GM19193 (cell line): Measurements from ENCODE around the gene MBOAT7.
A peak's percentile ranks its signal among the peaks of the same experiment; 100 is the strongest.

Source experiments
- POLR2A ChIP-seq: IDR thresholded peaks from 4 replicates; pipeline ENCODE4 v1.6.1; 2011; ENCODE audit not compliant: insufficient read depth, insufficient read length; ENCODE audit errors: extremely low read depth

The MBOAT7 gene

GRCh38 chr19:54189735-54190502 is 539 bp upstream of the MBOAT7 start:
- peak; percentile 77 for TF ChIP-seq POLR2A

DNA sequence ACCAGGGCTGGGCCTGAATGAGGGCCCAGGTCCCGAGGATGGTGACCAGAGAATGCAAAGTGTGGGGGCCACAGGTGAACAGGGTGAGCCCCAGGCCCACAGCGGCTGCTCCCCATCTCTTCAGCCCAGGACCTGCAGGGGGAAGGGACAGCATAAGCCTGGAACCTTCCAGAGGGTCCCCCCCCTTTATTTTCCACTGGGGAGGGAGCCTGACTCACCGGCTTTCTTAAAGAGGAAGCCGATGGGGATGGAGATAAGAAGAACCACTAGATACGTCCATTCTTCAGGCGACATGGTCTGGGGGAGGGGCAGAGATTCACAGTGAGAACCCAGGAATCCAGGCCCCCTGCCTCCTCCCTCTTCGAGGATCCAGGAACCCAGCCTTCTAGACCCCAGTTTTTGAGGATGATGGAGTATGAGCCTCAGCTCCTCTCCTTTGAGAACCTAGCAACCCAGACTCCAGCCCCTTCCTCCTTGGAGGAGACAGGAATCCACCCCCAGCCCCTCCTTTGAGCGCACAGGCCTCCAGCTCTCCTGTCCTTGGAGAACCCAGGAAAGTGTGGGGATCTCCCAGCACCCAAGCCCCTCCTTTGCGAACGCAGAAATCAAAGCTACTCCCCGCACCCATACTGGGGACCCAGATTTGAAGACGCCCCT is 1.0 kb downstream of the MBOAT7 start:
- no peak for TF ChIP-seq POLR2A

DNA sequence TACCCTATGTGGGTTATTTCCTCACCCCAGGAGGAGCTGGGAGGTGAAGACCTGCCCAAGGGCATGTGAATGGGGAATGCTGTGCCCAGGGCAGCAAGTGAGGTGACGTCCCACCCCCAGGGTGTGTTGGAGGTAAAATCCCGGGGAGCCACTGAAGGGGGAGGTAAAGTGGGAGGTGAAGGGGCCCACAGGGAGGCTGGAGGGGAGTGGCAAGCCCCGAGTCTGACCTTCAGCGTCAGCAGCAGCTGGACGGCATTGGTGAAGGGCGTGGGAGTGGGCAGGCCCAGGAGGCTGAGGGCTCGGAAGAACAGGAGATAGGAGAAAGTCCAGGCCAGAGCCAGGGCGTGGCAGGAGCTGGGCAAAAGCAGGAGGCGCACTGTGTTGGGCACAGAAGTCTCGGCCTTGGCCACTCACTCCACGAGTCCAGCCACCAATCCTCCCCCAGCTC is 2.4 kb downstream of the MBOAT7 start:
- TF ChIP-seq POLR2A = no peak

- no peak for TF ChIP-seq POLR2A
Observed at GRCh38 chr19:54186351-54186750, 3.0 kb downstream of the MBOAT7 start.

DNA sequence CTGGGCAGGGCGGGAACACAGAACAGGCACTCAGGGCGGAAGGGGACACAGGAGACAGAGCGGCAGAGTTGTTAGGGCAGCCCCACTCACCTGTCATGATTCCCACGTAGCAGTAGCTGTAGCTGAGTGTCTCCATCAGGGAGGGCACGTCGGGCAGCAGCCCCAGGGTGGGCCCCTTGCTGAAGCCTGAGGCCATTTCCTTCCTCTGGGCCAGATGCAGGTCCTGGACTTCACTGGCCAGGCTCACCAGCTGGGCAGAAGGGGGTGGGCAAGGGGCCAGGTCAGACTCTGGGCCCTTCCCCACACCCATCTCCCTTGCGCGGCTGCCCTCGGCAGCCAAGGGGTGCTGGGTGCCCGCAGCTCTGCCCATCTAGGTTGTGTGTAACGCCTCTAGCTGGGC is 5.9 kb downstream of the MBOAT7 start:
- TF ChIP-seq POLR2A = no peak

DNA sequence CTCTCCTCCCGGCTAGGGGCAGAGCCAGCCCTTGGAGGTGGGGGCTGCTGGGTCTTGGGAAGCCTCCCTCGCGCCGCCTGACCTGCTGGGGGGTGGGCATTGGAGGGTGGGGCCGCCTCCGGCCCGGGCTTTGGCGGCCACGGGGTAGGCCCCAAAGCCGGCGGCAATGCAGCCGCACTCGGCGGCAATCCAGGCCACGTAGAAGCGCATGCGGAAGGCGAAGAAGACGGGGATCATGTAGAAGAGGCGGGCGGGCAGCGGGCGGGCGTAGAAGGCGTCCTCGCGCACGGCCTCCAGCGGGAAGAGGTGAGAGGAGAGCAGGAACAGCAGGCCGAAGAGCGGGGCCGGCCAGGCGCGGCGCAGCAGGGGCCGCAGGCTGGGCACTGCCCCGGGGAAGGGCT is 8.7 kb downstream of the MBOAT7 start:
- no peak for TF ChIP-seq POLR2A

- TF ChIP-seq POLR2A = no peak
Observed at GRCh38 chr19:54179921-54180461, 9.4 kb downstream of the MBOAT7 start.

GRCh38 chr19:54179262-54179852 is 10.0 kb downstream of the MBOAT7 start:
- no peak for TF ChIP-seq POLR2A

GRCh38 chr19:54178581-54179261 is 10.7 kb downstream of the MBOAT7 start:
- no peak for TF ChIP-seq POLR2A

DNA sequence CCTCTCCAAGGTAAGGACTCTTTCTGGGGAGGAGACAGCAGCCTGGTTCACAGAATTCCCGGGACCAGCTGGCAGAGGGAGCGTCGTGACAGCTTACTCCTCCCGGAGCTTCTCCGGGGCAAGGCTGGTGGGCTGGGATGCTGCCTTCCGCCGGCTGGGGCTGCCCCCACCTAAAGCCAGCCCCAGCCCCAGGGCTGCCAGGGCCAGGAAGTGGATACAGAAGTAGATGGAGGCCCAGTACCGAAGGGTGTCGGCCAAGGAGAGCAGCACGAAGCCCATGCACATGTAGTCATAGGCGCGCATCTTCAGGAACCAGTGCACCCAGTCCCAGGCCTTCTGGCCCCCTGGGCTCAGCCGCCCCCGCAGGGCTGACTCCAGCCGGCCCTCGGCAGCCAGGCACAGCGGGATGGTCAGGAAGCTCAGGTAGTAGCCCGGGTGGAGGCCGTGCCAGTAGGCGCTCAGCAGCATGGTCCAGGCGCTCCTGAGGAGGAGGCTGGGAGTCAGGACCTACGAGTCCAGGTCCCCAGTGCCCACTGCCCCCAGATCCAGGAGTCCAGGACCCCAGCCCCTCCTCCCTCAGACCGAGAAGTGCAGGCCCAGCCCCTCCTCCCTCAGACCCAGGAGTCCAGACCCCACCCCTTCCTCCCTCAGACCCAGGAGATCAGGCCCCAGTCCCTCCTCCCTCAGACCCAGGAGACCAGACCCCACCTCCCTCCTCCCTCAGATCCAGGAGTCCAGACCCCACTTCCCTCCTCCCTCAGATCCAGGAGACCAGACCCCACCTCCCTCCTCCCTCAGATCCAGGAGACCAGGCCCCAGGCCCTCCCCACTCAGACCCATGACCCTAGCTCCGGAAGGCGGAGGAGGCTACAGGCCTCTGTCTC is 15.2 kb downstream of the MBOAT7 start:
- TF ChIP-seq POLR2A = no peak

DNA sequence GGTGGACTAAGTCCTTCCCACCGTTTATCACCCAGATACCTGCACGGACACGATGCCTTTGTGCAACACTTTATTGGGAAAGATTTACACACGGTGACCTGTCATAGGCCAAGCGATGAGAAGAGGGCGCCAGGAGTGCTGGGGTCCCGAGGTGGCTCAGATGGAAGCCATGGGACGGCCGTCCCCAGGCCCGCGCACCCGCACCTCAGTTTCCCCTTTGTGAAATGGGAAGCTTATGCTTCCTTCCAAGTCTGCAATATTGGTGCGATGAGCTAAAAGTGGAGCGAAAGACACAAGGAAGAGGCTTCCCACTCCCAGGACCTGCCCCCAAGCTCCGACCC is 16.1 kb downstream of the MBOAT7 start:
- TF ChIP-seq POLR2A = no peak

DNA sequence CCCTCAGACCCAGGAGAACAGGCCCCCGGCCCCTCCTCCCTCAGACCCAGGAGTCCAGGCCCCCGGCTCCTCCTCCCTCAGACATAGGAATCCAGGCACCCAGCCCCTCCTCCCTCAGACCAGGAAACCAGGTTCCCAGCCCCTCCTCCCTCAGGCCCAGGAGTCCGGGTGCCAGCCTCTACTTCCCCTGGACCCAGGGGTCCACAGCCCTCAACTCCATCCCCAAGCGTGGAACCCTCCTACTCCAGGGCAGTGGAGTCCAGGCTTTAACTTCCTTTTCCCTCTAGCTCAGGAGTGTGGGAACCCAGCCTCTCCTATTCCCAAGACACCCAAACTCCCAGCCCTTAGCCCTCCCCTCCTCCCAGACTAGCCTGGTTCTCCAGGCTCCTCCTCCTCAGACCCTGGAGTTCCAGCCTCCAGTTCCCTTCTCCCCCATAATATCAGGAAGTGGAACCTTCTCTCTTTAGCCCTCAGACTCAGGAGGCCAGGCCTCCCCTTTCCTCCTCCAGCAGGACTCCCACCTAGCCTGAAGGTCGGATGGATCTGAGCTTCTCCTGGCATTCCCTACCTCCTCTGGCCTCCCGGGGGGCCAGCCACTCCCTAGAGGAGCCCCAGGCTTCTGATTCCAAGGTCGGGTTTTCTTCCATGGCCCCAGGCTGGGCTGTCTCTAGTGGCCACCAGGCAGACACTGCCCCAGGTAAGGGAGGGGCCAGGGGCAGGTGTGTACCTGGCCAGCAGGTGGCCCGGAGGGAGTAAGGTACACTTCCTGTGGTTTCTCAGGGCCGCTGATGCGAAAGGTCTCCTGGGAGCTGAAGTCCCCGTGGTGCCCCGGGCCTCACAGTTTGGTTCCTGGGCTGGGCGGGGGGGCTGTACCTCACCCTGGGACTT is 16.7 kb downstream of the MBOAT7 start, which contains the start of gene TMC4:
TSS of gene TMC4 (minus strand) at position 690 of the 888 bp plus-strand sequence. CDS start at position 647, 43 bp downstream.
- TF ChIP-seq POLR2A = no peak

- no peak for TF ChIP-seq POLR2A
Observed at GRCh38 chr19:54169149-54169740, 20.1 kb downstream of the MBOAT7 start.
